Endothelial cell of umbilical vein (primary cell): Measurements from ENCODE around the gene AKAP6. TPM values are rescaled to one million over a fixed set of nuclear protein-coding genes. Genes with fewer than 3 reads are reported as not detected.

Source experiments
- BruUV-seq: library from RNA; stranded (reverse); fragments of 400-500 nt; replicated peaks from 2 replicates; lab custom pipeline; 2021; lab: Mats Ljungman, UMichigan
- CTCF ChIA-PET: fragments of 300-600, 350-600 bp; sonication (Branson Sonifier 250); formaldehyde crosslinking; loops from one replicate; lab custom pipeline; 2021; ENCODE audit warnings: antibody characterized with exemption, inconsistent platforms; lab: Charles Lee
- POLR2A ChIA-PET: fragments of 300-600, 350-600 bp; sonication (Branson Sonifier 250); formaldehyde crosslinking; loops from one replicate; lab custom pipeline; 2021; ENCODE audit warnings: antibody characterized with exemption, inconsistent platforms; lab: Charles Lee
- DNase-seq: peaks from one replicate; pipeline ENCODE4 v3.0.0-alpha.2; 2011; ENCODE audit warnings: low read depth, low spot score
- FAIRE-seq: peaks from 2 replicates; lab custom pipeline; 2011; peaks lifted over from hg19 to GRCh38; lab: Jason Lieb, UNC
- H2AFZ ChIP-seq: 2 replicates; pipeline ENCODE4 v1.6.0; 2012; ENCODE audit warnings: low read depth, low read length, control low read depth, inconsistent platforms
- H3K27ac ChIP-seq: 2 replicates; pipeline ENCODE4 v1.5.1; 2011; ENCODE audit warnings: low read depth, mild to moderate bottlenecking, control low read depth, low read length, moderate library complexity; ENCODE audit not compliant: insufficient read depth
- H3K27me3 ChIP-seq, 2 experiments: 2 replicates each; pipeline versions ENCODE4 v1.6.0 to v1.6.1; 2011; ENCODE audit warnings: low read length in 2 of 2, mixed read lengths in 1 of 2; ENCODE audit not compliant: control insufficient read depth in 2 of 2, insufficient read depth in 2 of 2
- H3K36me3 ChIP-seq, 2 experiments: 2 replicates in 1 of 2; 3 replicates in 1 of 2; pipeline ENCODE4 v1.5.1; 2011; ENCODE audit warnings: low read length in 2 of 2, mild to moderate bottlenecking in 1 of 2, moderate library complexity in 1 of 2; ENCODE audit not compliant: control insufficient read depth in 2 of 2, insufficient read depth in 2 of 2; ENCODE audit errors: extremely low read depth in 1 of 2
- H3K4me1 ChIP-seq: 3 replicates; pipeline ENCODE4 v1.5.1; 2011; ENCODE audit warnings: mild to moderate bottlenecking, low read length; ENCODE audit not compliant: control insufficient read depth, insufficient read depth; ENCODE audit errors: extremely low read depth
- H3K4me2 ChIP-seq: 2 replicates; pipeline ENCODE4 v1.6.1; 2011; ENCODE audit warnings: low read length, control low read depth, mixed read lengths; ENCODE audit not compliant: insufficient read depth
- H3K4me3 ChIP-seq, 3 experiments: fragments of 200-600 bp in 1 of 3; sonication (generic), shearing (Covaris generic) in 1 of 3; replicated peaks in 1 of 3; 2 replicates each; pipeline ENCODE4 v1.5.1; 2011 to 2016; ENCODE audit warnings: control low read depth in 3 of 3, low read length in 3 of 3, mild to moderate bottlenecking in 2 of 3, inconsistent platforms in 1 of 3, low read depth in 1 of 3, moderate library complexity in 1 of 3; ENCODE audit not compliant: insufficient read depth in 1 of 3
- H3K79me2 ChIP-seq: 2 replicates; pipeline ENCODE4 v1.6.0; 2012; ENCODE audit warnings: low read length, inconsistent platforms; ENCODE audit not compliant: control insufficient read depth, insufficient read depth
- H3K9ac ChIP-seq: replicated peaks from 2 replicates; pipeline ENCODE3; 2011; ENCODE audit warnings: low read length, control low read depth; ENCODE audit not compliant: insufficient read depth; ENCODE audit errors: extremely low read depth
- H3K9me1 ChIP-seq: replicated peaks from 3 replicates; pipeline ENCODE4 v1.6.0; 2011; ENCODE audit warnings: mild to moderate bottlenecking, low read length; ENCODE audit not compliant: control insufficient read depth, insufficient read depth; ENCODE audit errors: extremely low read depth
- H3K9me3 ChIP-seq: replicated peaks from 2 replicates; pipeline ENCODE4 v1.5.1; 2012; ENCODE audit warnings: low read length, inconsistent platforms; ENCODE audit not compliant: control insufficient read depth, insufficient read depth
- H4K20me1 ChIP-seq: replicated peaks from 2 replicates; pipeline ENCODE3; 2011; ENCODE audit warnings: mild to moderate bottlenecking, low read length; ENCODE audit not compliant: control insufficient read depth, insufficient read depth; ENCODE audit errors: extremely low read depth
- CTCF ChIP-seq, 2 donors: IDR thresholded peaks; 1 replicate in 1 of 2; 2 replicates in 1 of 2; pipeline ENCODE4 v1.5.1; 2011; ENCODE audit warnings: low read length in 2 of 2, mild to moderate bottlenecking in 2 of 2, moderate library complexity in 2 of 2, control low read depth in 1 of 2, inconsistent platforms in 1 of 2, low read depth in 1 of 2; ENCODE audit not compliant: insufficient read depth in 1 of 2; ENCODE audit errors: extremely low read depth in 1 of 2
- EZH2 ChIP-seq: IDR thresholded peaks from 2 replicates; pipeline ENCODE4 v1.6.1; 2012; ENCODE audit warnings: borderline replicate concordance, low read depth, mild to moderate bottlenecking, moderate library complexity, low read length, inconsistent platforms; ENCODE audit not compliant: severe bottlenecking
- FOS ChIP-seq: IDR thresholded peaks from 2 replicates; pipeline ENCODE4 v1.6.1; 2011; ENCODE audit warnings: mild to moderate bottlenecking, low read length, moderate library complexity, borderline replicate concordance; ENCODE audit not compliant: insufficient read depth
- GATA2 ChIP-seq: IDR thresholded peaks from 2 replicates; pipeline ENCODE4 v1.7.0; 2011; ENCODE audit warnings: low read depth, mild to moderate bottlenecking, moderate library complexity, mixed read lengths, low read length; ENCODE audit not compliant: insufficient read length, insufficient read depth
- JUN ChIP-seq: IDR thresholded peaks from 2 replicates; pipeline ENCODE4 v1.6.1; 2011; ENCODE audit warnings: borderline replicate concordance, low read depth; ENCODE audit not compliant: insufficient read length, insufficient read depth
- MAX ChIP-seq: IDR thresholded peaks from 2 replicates; pipeline ENCODE4 v1.6.1; 2011; ENCODE audit not compliant: insufficient read depth, insufficient read length
- MYC ChIP-seq: IDR thresholded peaks from one replicate; pipeline ENCODE4 v1.6.1; 2011; ENCODE audit warnings: mild to moderate bottlenecking, low read depth, low read length
- POLR2A ChIP-seq: IDR thresholded peaks from 2 replicates; pipeline ENCODE4 v1.6.1; 2012; ENCODE audit warnings: low read depth, mild to moderate bottlenecking, control low read depth, low read length
- POLR2AphosphoS5 ChIP-seq: IDR thresholded peaks from 2 replicates; pipeline ENCODE4 v1.6.1; 2012; ENCODE audit warnings: low read depth, mild to moderate bottlenecking, control low read depth, low read length, moderate library complexity; ENCODE audit not compliant: insufficient read depth
- dilution Hi-C: fragments of 300-500 bp; cut with MboI; formaldehyde crosslinking; loops from one replicate; pipeline ENCODE4 v1.15.0; 2019; ENCODE audit warnings: low sequenced_read_pairs; ENCODE audit not compliant: extremely low pct_ligation_motif_present
- intact Hi-C: fragments of 100-400 bp; cut with micrococcal nuclease; formaldehyde crosslinking; loops from one replicate; pipeline ENCODE4 v1.10.0; 2022
- polyA plus RNA-seq, 4 experiments: library from polyadenylated mRNA; depleted of rRNA in 3 of 4; stranded (reverse) in 3 of 4; unstranded in 1 of 4; fragments of >200 nt; gene quantifications; 2 replicates each; pipeline versions ENCODE4 v1.2.1 to v1.2.3, GENCODE V29; 2011 to 2012; ENCODE audit warnings: missing spikeins in 1 of 4
- total RNA-seq: library from RNA; stranded (reverse); gene quantifications from 2 replicates; pipeline ENCODE4 v1.2.3, GENCODE V29; 2021

The AKAP6 gene
- total and polyA plus RNA-seq, 2 donors (not counting 3 experiments of a cell fraction or from before 2014, with no cell fraction given): 0.03 to 0.49 TPM

GRCh38 chr14:32404784-32405573 is 75.9 kb downstream of the AKAP6 start:
- FAIRE-seq: no peak
- Histone ChIP-seq H2AFZ (no peak overlapping the region), H3K27ac (no peak overlapping the region), H3K4me2 (no peak overlapping the region), H3K4me3 (no peak overlapping the region), H3K36me3 (no peaks in the 10 kb centered on the region), H3K27me3 (no peaks in the 10 kb centered on the region), H3K4me1 (no peaks in the 10 kb centered on the region), H3K9me1 (no peaks in the 10 kb centered on the region), H3K79me2 (no peaks in the 10 kb centered on the region), H3K9me3 (no peaks in the 10 kb centered on the region), H3K9ac (no peak overlapping the region), H4K20me1 (no peaks in the 10 kb centered on the region)
- POLR2A ChIA-PET: no interaction called here
- dilution Hi-C loops: no loop called here
- no peak for DNase-seq
- CTCF ChIA-PET: no interaction called here
- no TSS peak for BruUV-seq
- TF ChIP-seq FOS (no peak), GATA2 (no peak), JUN (no peak), POLR2AphosphoS5 (no peak), CTCF (IDR thresholded peaks at IDR 0.05; ENCODE audit: extremely low read depth in 1 of 2, insufficient read depth in 1 of 2, low read depth in 1 of 2, low read length in 2 of 2) (no peak), POLR2A (no peak), EZH2 (no peak), MAX (no peak), MYC (no peak)
- intact Hi-C loops: no loop called here
